HEK293 (cell line): ENCODE measurements around the gene KLHL18.

Experiments
- CTCF ChIA-PET: fragments of 350-600 bp; formaldehyde crosslinking; extraction: SDS; loops from one replicate; lab custom pipeline; 2021; ENCODE audit warnings: antibody characterized with exemption; lab: Yijun Ruan, JAX
- POLR2A ChIA-PET: fragments of 300-600 bp; formaldehyde crosslinking; extraction: SDS; loops from one replicate; lab custom pipeline; 2020; ENCODE audit warnings: antibody characterized with exemption, inconsistent platforms; lab: Yijun Ruan, JAX
- H3K27ac ChIP-seq: fragments of 200-500 bp; sonication (Bioruptor generic); 2 replicates; pipeline ENCODE4 v1.5.1; 2014; ENCODE audit warnings: low read depth, low read length, control low read depth, inconsistent platforms; ENCODE audit errors: extremely low read depth
- H3K36me3 ChIP-seq, 2 experiments: fragments of 200-500 bp in 1 of 2; sonication (Bioruptor generic) in 1 of 2; 1 replicate in 1 of 2; 2 replicates in 1 of 2; pipeline ENCODE4 v1.5.1; 2014 to 2017; ENCODE audit warnings: inconsistent platforms in 2 of 2, low read length in 2 of 2; ENCODE audit not compliant: control insufficient read depth in 2 of 2, insufficient read depth in 1 of 2
- H3K4me1 ChIP-seq: fragments of 200-500 bp; sonication (Bioruptor generic); 2 replicates; pipeline ENCODE4 v1.5.1; 2014; ENCODE audit warnings: mild to moderate bottlenecking, low read length, inconsistent platforms; ENCODE audit not compliant: control insufficient read depth, insufficient read depth
- H3K4me3 ChIP-seq: 2 replicates; pipeline ENCODE4 v1.5.1; 2011; ENCODE audit warnings: low read depth, mild to moderate bottlenecking, control low read depth, low read length, moderate library complexity
- H3K9me3 ChIP-seq: fragments of 200-500 bp; sonication (Bioruptor generic); 2 replicates; pipeline ENCODE4 v1.5.1; 2014; ENCODE audit warnings: low read depth, low read length, inconsistent platforms; ENCODE audit not compliant: control insufficient read depth, insufficient read depth
- BCL11A ChIP-seq: fragments of 450-650 bp; formaldehyde crosslinking; IDR thresholded peaks from 2 replicates; pipeline ENCODE4 v1.5.1; 2016; ENCODE audit warnings: low read depth, missing biosample characterization, missing genetic modification characterization
- MZF1 ChIP-seq: fragments of 450-650 bp; formaldehyde crosslinking; IDR thresholded peaks from 2 replicates; pipeline ENCODE4 v1.5.1; 2017; ENCODE audit warnings: missing biosample characterization, missing genetic modification characterization, borderline replicate concordance
- PRDM10 ChIP-seq: fragments of 450-650 bp; formaldehyde crosslinking; IDR thresholded peaks from 2 replicates; pipeline ENCODE4 v1.5.1; 2016; ENCODE audit warnings: missing biosample characterization, missing genetic modification characterization
- PRDM4 ChIP-seq: fragments of 450-650 bp; formaldehyde crosslinking; IDR thresholded peaks from 2 replicates; pipeline ENCODE4 v1.5.1; 2017; ENCODE audit warnings: missing biosample characterization, missing genetic modification characterization
- SP3 ChIP-seq: fragments of 450-650 bp; formaldehyde crosslinking; IDR thresholded peaks from 2 replicates; pipeline ENCODE4 v1.5.1; 2016; ENCODE audit warnings: missing biosample characterization, missing genetic modification characterization
- ZNF146 ChIP-seq: fragments of 450-650 bp; formaldehyde crosslinking; IDR thresholded peaks from 2 replicates; pipeline ENCODE4 v1.5.1; 2016; ENCODE audit warnings: missing biosample characterization, missing genetic modification characterization
- ZNF148 ChIP-seq: fragments of 450-650 bp; formaldehyde crosslinking; IDR thresholded peaks from 2 replicates; pipeline ENCODE4 v1.5.0; 2017; ENCODE audit warnings: missing biosample characterization, missing genetic modification characterization, borderline replicate concordance
- ZNF324 ChIP-seq: fragments of 450-650 bp; formaldehyde crosslinking; IDR thresholded peaks from 2 replicates; pipeline ENCODE4 v1.5.1; 2016; ENCODE audit warnings: missing biosample characterization, missing genetic modification characterization
- ZNF354C ChIP-seq: fragments of 450-650 bp; formaldehyde crosslinking; IDR thresholded peaks from 2 replicates; pipeline ENCODE4 v1.5.1; 2016; ENCODE audit warnings: missing biosample characterization, missing genetic modification characterization, low read depth, borderline replicate concordance
- ZNF404 ChIP-seq: fragments of 450-650 bp; formaldehyde crosslinking; IDR thresholded peaks from 2 replicates; pipeline ENCODE4 v1.5.1; 2017; ENCODE audit warnings: missing biosample characterization, missing genetic modification characterization
- ZNF529 ChIP-seq: fragments of 450-650 bp; formaldehyde crosslinking; IDR thresholded peaks from 2 replicates; pipeline ENCODE4 v1.5.1; 2017; ENCODE audit warnings: missing genetic modification characterization, missing biosample characterization; ENCODE audit not compliant: insufficient replicate concordance
- ZNF530 ChIP-seq: fragments of 450-650 bp; formaldehyde crosslinking; IDR thresholded peaks from 2 replicates; pipeline ENCODE4 v1.5.1; 2016; ENCODE audit warnings: low read depth, missing biosample characterization, missing genetic modification characterization
- ZNF707 ChIP-seq: fragments of 450-650 bp; formaldehyde crosslinking; IDR thresholded peaks from 2 replicates; pipeline ENCODE4 v1.5.1; 2016; ENCODE audit warnings: missing biosample characterization, missing genetic modification characterization
- ZNF747 ChIP-seq: fragments of 450-650 bp; formaldehyde crosslinking; IDR thresholded peaks from 2 replicates; pipeline ENCODE4 v1.5.1; 2016; ENCODE audit warnings: missing biosample characterization, missing genetic modification characterization
- ZNF768 ChIP-seq: fragments of 450-650 bp; formaldehyde crosslinking; IDR thresholded peaks from 2 replicates; pipeline ENCODE4 v1.5.1; 2018; ENCODE audit warnings: missing biosample characterization, mild to moderate bottlenecking, missing genetic modification characterization
- ZSCAN16 ChIP-seq: fragments of 450-650 bp; formaldehyde crosslinking; IDR thresholded peaks from 2 replicates; pipeline ENCODE4 v1.5.1; 2016; ENCODE audit warnings: missing biosample characterization, missing genetic modification characterization

Gene KLHL18

GRCh38 chr3:47295976-47296375, 13.2 kb downstream of the KLHL18 start:
- no peak overlapping the region for H3K4me3 ChIP-seq
- POLR2A ChIA-PET = no interaction called here
- peaks cover 0 to 7% of the 10 kb centered on the region in 2 experiments; a peak in 1 of 3 replicates for H3K36me3 ChIP-seq
- no peaks in the 10 kb centered on the region for H3K9me3 ChIP-seq
- no peaks in the 10 kb centered on the region for H3K4me1 ChIP-seq
- CTCF ChIA-PET = no interaction called here
- TF ChIP-seq BCL11A (tag by site-specific recombination) (no peak), ZNF404 (tag by site-specific recombination) (no peak), ZNF148 (tag by site-specific recombination) (no peak), ZNF768 (tag by site-specific recombination) (no peak), ZNF707 (tag by site-specific recombination) (no peak), ZNF146 (tag by site-specific recombination) (no peak), ZNF324 (tag by site-specific recombination) (no peak), ZNF530 (tag by site-specific recombination) (no peak), ZSCAN16 (tag by site-specific recombination) (no peak), ZNF354C (tag by site-specific recombination) (no peak), ZNF747 (no peak), PRDM10 (tag by site-specific recombination) (no peak), MZF1 (tag by site-specific recombination) (no peak), SP3 (no peak), PRDM4 (tag by site-specific recombination) (no peak)
- no peak overlapping the region for H3K27ac ChIP-seq

- CTCF ChIA-PET = no interaction called here
- Histone ChIP-seq H3K27ac (no peak overlapping the region), H3K36me3 (peaks cover 0 to 5% of the 10 kb centered on the region in 2 experiments; a peak in 1 of 3 replicates), H3K4me1 (no peaks in the 10 kb centered on the region), H3K4me3 (no peak overlapping the region), H3K9me3 (no peaks in the 10 kb centered on the region)
- TF ChIP-seq PRDM10 (tag by site-specific recombination) (peak; percentile 67), ZNF529 (tag by site-specific recombination) (no peak)
- POLR2A ChIA-PET = no interaction called here
These were observed 14.0 kb downstream of the KLHL18 start for GRCh38 chr3:47296562-47297302.
